Posterior cingulate gyrus (tissue), 11 donors: Measurements from ENCODE around the gene C9orf85.
"Not testable (repeated sequence)": the region's sequence is repeated elsewhere in the genome, so short reads cannot be mapped to it uniquely, and the experiment has no call there.

Source experiments
- DNase-seq, 10 donors: peaks; one replicate each; pipeline versions ENCODE4 v3.0.0 to v3.0.0-alpha.2; 2020 to 2021; ENCODE audit warnings: mixed read lengths in 3 of 10
- intact Hi-C: fragments of 100-400 bp; cut with DNase I; formaldehyde crosslinking; loops from one replicate; pipeline ENCODE4 v1.15.1; 2023

C9orf85 gene

GRCh38 chr9:71911061-71911907, at the start of gene C9orf85, which contains the start of gene ABHD17B:
Gene C9orf85 (plus strand): TSS chr9:71911639. CDS start chr9:71911735, 96 bp downstream.
Gene ABHD17B (minus strand): TSS chr9:71911193. CDS start chr9:71875080, 36,113 bp downstream.
- intact Hi-C loops, result loop anchor here (5.0 kb wide), 1 partner anchor 99 kb away; no protein-coding TSS in a partner anchor

GRCh38 chr9:71863631-71864030, 47.8 kb upstream of the C9orf85 start:
- intact Hi-C loops, result no loop called here
- DNase-seq, result no peak

More at GRCh38 chr9:71911061-71911907, at the start of gene C9orf85, which contains the start of gene ABHD17B:
- peak; percentile 99 to 100 (median 100) for DNase-seq

GRCh38 chr9:71875345-71875744, 36.1 kb upstream of the C9orf85 start:
- no peak for DNase-seq
- intact Hi-C loops, result no loop called here

- intact Hi-C loops, result no loop called here
- DNase-seq, result no peak
Observed at GRCh38 chr9:71876106-71876505, 35.3 kb upstream of the C9orf85 start.

- no peak for DNase-seq
- intact Hi-C loops, result no loop called here
Observed at GRCh38 chr9:71876829-71877228, 34.6 kb upstream of the C9orf85 start.

GRCh38 chr9:71878327-71879274, 32.8 kb upstream of the C9orf85 start:
- no peak for DNase-seq
- intact Hi-C loops, result no loop called here

GRCh38 chr9:71879644-71880174, 31.7 kb upstream of the C9orf85 start:
- DNase-seq, result no peak
- intact Hi-C loops, result no loop called here

GRCh38 chr9:71884005-71884404, 27.4 kb upstream of the C9orf85 start:
- intact Hi-C loops, result no loop called here
- no peak for DNase-seq

GRCh38 chr9:71885467-71885866, 26.0 kb upstream of the C9orf85 start:
- intact Hi-C loops, result no loop called here
- DNase-seq, result no peak

GRCh38 chr9:71886015-71886414, 25.4 kb upstream of the C9orf85 start:
- no peak for DNase-seq
- intact Hi-C loops, result no loop called here

GRCh38 chr9:71886541-71886940, 24.9 kb upstream of the C9orf85 start:
- intact Hi-C loops, result no loop called here
- no peak for DNase-seq

- DNase-seq, result no peak
- intact Hi-C loops, result no loop called here
Observed at GRCh38 chr9:71887362-71887761, 24.1 kb upstream of the C9orf85 start.

GRCh38 chr9:71890042-71890679, 21.3 kb upstream of the C9orf85 start:
- no peak for DNase-seq
- intact Hi-C loops, result no loop called here

GRCh38 chr9:71891557-71892189, 19.8 kb upstream of the C9orf85 start:
- intact Hi-C loops, result no loop called here
- DNase-seq, result no peak

- intact Hi-C loops, result no loop called here
- DNase-seq, result no peak
Observed at GRCh38 chr9:71895117-71895516, 16.3 kb upstream of the C9orf85 start.

GRCh38 chr9:71895955-71896354, 15.5 kb upstream of the C9orf85 start:
- no peak for DNase-seq
- intact Hi-C loops, result no loop called here

- intact Hi-C loops, result no loop called here
- DNase-seq, result no peak
Observed at GRCh38 chr9:71896761-71897160, 14.7 kb upstream of the C9orf85 start.

GRCh38 chr9:71897577-71897976, 13.9 kb upstream of the C9orf85 start:
- DNase-seq, result no peak
- intact Hi-C loops, result no loop called here

GRCh38 chr9:71898756-71899155, 12.7 kb upstream of the C9orf85 start:
- intact Hi-C loops, DNase-seq: not testable (repeated sequence)
